Stimulated activated CD8-positive, alpha-beta memory T cell treated with anti-CD3 and anti-CD28 coated beads, Interleukin-15, amount 100 ng/mL, for 4 hours (primary cell): ENCODE measurements around the gene HSD17B14.

ENCODE experiments used
- DNase-seq, 2 donors: peaks; one replicate each; pipeline ENCODE4 v3.0.0-alpha.2; 2020; ENCODE audit warnings: low read depth in 2 of 2

HSD17B14 gene

DNA sequence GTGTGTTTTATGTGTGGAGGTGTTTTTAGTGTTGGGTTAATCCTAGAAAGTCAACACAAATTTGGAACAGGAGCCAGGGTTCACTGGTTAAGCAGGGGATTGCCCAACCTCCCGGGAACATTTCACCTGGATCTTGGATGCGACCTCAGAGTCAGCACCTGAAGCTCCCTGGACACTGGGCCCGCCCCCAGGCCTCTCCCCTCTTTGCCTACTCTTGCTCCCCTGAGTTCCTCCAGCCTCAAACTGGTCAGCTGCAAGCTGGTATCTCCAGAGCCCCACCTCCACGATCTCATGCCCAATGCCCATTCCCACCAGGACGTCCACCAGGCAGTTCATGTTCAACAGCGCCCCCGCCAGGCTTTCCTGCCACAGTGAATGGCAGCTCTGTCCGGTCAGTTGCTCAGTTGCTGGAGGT lies 9.7 kb downstream of the HSD17B14 start:
- DNase-seq = no peak

DNA sequence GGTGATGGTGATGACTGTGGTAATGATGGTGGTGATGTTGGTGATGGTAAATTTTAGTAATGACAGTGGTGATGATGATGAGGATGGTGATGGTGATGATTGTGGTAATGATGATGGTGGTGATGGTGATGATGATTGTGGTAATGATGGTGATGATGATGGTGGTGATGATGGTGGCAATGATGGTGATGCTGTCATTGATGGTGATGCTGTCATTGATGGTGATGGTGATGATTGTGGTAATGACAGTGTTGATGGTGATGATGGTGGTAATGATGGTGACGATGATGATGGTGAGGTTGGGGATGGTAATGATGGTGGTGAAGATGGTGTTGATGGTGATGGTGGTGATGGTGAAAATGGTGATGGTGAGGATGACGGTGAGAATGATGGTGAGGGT lies 13.8 kb downstream of the HSD17B14 start:
- DNase-seq = no peak

DNA sequence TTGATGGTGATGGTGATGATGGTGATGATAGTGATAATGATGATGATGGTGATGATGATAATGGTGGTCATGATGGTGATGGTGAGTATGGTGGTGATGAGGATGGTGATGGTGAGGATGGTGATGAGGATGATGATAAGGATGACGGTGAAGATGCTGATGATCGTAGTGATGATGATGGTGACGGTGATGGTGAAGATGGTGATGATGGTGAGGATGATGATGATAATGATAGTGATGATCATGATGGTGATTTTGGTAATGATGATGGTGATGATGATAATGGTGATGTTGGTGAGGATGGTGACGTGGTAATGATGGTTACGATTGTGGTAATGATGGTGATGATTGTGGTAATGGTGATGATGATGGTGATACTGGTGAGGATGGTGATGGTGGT lies 14.7 kb downstream of the HSD17B14 start:
- DNase-seq = no peak

DNA sequence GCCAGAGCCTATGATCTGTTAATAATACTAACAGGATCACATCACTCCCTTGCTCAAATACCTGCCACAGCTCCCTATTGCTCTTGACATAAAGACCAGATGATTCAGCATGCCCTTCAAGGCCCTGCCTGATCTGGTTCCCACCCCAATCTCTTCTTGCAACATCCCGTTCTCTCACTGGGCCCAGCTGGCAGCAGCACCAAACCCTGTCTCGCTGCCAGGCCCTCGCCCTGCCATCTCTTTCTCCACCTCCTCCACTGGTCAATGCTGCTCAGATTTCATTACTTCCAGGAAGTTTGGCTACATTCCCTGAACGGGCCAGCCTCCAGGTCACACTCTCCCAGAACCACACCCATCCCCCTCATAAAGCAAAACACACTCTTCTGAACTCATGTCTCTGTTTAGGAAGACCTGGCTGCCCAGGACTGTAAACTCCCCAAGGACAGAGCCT lies 16.9 kb downstream of the HSD17B14 start:
- DNase-seq = no peak

DNA sequence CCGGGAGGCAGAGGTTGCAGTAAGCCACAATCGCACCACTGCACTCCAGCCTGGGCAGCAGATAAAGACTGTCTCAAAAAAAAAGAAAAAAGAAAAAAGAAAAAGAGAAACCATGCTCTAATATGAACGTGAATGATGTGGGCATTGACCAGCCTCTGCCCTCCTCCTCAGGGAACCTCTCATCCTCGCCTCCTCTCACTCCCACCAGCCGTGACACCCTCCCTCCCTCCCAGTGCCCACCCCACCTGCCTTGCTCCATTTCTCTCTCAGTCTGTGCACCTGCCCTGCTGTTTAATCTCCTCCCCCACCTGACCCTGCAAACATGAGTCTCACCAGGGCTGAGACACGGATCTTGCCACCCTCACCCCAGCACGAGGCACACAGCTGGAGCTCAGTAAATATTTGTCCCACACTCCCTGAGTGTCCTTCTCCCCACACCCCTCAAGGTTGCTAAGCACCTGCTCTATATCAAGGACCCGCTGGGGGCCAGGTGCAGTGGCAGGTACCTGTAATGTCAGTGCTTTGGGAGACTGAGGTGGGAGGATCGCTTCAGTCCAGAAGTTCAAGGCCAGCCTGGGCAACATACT lies 18.0 kb downstream of the HSD17B14 start:
- no peak for DNase-seq

DNA sequence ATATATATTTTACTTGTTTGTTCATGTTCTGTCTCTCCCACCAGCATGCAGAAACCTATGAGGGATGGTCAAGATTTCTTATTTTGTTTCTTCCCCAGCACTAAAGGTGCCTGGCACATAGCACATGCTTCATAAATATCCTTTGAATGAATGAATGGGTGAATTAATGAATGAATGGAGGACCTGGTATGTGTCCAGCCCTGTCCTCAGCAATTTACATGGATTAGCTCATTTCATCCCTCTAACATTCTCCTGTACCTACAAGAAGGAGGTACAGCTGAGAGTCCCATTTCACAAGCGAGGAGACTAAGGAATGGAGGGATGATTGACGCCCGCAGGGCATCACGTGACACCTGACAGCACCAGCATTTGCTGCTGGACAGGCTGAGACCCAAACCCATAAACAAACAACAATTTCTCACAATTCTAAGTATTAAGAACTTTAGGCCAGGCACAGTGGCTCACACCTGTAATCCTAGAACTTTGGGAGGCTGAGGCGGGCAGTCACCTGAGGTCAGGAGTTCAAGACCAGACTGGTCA lies 18.6 kb downstream of the HSD17B14 start:
- DNase-seq = no peak

DNA sequence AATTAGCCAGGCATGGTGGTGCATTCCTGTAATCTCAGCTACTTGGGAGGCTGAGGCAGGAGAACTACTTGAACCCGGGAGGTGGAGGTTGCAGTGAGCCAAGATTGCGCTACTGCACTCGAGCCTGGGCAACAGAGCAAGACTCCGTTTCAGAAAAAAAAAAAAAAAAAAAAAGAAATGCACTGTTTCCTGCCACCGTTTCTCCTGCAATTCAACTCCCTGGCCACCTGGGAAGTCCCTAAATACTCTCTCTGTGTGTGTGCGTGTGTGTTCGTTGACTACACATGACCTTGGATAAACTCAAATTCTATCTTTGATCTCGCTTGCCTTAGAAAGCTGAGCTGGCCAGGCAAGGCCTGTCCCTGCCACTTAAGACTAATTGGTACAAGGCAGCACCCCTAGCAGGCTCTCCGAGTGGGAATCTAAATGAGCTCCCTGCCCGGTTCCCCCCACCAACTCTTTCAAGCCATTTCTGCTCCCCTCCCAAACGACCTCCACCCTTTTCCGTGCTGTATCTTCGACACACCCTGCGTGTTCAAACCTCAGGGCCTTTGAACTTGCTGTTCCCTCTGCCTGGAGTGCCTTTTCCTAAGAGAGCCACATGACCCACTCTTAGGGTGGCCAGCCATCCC lies 20.3 kb downstream of the HSD17B14 start:
- DNase-seq = no peak

DNA sequence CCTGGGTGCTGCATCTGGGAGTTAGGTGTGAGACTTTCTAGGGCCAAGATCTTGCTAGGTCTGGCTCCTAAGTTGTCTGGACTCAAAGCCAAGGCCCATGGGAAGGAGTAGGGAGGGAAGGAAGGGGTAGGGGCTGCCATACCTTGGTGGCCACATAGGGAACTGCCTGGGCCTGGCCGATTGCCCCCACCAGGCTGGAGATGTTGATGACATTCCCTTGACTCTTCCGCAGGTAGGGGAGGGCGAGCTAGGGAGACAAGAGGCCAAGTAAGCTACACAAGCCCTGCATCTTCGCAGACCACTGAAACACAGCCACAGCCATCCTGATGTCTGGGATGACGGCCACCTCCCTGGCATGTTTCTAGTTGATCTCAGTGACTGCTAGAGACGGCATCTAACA lies 21.4 kb downstream of the HSD17B14 start:
- no peak for DNase-seq

DNA sequence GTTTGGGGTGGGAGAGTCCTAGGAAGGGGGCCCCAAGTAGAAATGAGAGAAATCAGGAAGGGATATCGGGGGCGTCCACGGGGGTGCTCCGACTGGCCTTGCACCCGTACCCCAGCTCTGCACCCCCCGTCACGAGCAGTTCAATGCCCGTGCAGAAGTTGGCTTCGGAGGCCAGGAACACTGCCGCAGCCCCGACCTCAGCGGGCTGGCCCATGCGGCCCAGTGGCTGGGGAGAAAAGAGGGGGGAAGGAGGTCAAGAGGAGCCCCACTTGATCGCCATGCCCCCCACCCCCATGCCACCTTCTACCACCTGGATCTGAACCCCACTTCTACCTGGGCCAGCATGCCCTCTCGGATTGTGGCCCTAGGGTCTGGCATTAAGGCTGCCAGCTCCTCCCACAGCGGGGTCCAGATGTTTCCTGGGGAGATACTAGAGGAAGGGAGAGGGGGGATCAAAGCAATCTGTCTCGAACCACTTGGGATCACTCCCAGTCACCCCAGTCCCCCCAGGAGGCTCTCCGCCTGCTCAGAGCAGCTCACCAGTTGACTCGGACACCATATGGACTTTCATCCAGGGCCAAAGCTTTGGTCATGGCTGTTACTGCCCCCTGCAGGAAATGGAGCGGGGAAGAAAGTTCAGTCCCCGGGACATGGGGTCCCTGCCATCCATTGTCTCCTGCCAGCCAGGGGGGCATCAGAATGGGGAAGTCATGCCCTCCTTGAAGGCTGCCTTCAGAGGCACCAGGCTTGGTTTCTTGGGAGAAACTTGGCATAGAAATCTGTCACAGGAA lies 23.0 kb downstream of the HSD17B14 start:
- no peak for DNase-seq

DNA sequence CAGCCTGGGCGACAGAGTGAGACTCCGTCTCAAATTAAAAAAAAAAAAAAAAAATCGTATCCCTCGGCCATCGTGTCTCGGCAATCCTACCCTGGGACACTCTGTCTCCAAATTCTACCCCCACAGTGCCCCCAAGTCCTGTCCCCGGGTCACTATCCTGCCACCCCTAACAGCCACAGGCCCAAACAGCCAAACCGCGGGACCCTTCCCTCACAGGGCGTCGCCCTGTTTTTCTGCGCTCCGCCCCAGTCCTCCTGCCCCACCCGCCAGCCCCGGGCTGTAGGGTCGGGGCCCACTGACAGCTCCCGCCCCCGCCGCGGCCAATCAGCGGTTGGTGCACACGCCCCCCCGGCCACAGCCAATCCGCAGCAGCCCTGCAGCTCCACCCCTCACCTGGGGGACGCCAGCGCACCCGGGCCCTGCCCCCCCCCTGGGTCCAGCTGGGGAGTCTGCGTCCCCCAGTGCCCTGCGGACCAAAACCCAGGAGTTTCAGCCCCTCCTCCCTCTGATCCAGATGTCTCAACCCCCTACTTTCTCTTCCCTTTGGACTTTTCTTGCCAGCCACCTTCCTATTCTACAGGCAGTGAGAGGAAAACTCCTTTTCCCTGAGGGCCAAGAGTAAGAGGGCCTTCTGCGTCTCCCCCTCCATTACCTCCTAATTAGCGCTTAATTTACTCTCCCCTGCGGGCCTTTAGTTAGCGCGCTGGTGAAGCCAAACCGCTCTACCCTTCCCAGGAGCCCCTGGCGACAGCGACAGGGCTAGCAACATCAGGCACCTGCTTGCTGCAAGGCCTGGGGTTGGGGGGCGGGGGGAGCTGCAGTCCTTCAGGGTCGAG lies 24.0 kb downstream of the HSD17B14 start:
- peak; percentile 17 to 26 for DNase-seq

DNA sequence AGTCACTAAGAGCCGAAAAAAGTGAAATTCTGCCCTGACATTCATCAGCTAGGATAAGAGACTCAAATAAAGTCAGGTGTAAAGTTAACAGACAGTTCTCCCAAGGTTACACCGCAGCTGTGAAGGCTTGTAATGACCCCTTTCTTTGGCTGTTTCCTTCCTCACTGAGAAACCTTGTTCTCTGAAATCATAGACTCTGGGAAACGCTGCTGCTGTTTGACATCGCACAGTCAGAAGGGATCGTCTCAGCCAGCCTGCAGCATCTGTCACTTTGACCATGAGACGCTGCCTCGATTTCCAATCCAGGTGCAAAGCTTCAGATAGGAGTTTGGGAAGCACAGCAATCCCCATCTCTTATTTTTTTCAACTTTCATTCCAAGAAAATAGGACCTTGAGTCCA lies 26.1 kb downstream of the HSD17B14 start:
- DNase-seq = no peak

DNA sequence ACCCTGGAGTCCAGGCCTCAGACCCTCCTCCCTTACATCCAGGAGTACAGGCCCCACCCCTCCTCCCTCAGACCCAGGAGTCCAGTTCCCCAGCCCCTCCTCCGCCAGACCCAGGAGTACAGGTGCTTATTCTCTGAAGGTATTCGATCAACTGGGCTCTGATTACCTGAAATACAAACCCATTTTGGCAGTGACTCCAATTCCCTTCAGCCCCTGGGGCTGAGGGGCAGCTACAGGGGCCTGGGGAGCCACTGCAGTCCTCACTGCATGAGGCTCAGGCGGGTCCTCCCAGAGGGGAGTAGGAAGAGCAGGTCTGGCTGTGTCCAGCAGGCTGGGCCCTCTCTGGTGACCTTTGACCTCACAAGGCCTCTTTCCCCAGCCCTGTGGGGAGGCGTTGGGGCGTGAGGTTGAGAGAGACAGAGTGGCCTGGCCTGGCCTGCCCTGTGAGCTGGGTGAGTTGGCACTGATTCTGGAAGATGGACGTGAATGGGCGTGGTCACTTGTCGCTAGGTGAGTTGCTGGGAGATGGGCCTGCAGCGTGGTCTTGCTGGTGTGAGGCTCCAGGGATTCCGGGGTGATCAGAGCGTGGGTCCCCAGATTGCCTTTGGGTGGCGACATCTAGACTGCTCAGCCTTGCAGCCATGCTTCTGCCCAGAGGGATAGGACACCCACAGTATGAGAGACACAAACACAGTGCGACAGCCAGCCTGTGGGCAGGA lies 28.5 kb downstream of the HSD17B14 start:
- DNase-seq = no peak

DNA sequence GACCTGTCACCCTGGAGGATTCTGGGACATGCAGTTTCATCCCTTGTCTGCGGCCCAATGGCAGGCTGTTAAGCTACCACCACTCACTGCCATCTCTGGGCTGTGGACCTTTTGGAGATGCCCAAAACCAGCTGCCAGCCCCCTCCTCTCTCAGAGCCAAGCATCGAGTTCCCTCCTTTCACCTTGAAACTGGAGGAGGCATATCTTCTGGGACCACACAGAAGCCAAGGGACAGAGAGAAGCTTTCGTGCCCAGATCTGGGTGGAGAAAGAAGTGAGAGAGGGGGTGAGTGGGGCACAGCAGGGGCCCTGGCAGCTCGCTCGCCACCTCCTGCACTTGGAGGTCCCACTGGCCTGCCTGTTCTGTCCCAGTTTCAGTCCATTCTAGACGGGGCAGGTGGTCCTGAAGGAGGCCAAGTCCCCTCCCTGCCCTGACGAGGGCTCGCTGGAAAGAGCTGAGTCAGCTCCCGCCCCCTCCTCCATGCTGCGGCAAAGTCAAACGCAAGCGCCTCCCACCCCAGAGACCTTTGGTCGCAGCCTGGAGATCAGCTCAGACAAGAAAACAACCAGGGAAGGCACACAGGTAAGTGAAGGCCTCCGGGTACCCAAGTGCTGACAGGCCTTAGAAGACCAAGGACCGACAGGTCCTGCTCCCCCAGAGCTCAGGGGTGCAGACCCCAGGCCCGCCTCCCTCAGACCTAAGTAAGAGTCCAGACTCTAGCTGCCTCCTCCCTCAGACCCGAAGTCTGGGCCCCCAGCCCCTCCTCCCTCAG lies 29.3 kb downstream of the HSD17B14 start:
- no peak for DNase-seq

DNA sequence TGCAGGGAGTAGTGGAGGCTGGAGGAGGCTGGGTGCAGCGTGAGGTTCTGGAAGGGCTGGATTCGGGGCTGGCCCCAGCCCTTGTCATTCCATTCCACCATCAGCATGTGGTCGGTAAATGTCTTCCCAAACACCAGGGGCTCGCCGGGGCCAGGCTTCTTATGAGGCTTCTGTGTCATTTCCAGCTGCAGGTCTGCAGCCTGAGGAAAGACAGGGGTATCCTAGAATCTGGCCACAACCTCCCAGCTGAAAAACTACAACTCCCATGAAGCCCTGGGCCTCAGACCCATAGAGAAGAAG lies 29.8 kb downstream of the HSD17B14 start:
- no peak for DNase-seq

DNA sequence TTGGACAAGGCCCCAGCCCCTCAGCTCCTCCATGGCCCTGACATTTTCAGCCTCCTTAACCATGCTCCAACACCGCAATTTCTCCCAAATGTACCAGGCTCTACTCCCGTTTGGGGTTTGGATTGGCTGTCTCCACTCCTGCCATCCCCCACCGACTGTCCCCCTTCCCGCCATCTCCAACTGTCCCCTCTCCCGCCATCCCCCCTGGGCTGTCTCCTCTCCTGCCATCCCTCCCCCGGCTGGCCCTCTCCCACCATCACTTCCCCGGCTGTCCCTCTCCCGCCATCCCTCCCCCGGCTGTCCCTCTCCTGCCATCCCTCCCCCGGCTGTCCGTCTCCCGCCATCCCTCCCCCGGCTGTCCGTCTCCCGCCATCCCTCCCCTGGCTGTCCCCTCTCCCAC lies 30.8 kb downstream of the HSD17B14 start:
- no peak for DNase-seq

DNA sequence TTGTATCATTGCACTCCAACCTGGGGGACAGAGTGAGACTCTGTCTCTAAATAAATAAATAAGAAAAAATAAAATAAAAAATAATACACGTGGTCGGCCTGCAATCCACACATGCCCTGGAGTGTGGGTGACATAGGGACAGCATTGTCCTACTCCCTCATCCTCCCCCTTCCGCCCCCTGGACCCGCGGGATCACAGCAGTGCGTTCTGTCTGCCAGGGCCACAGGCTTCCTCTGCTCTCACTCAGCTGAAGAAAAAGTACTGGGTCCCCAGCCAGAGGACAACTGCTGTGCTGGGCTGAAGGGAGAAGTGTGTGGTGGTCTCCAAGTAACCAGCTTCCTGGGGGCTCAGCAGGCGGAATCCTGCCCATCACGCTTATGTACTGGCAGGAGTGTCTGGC lies 31.8 kb downstream of the HSD17B14 start:
- no peak for DNase-seq

DNA sequence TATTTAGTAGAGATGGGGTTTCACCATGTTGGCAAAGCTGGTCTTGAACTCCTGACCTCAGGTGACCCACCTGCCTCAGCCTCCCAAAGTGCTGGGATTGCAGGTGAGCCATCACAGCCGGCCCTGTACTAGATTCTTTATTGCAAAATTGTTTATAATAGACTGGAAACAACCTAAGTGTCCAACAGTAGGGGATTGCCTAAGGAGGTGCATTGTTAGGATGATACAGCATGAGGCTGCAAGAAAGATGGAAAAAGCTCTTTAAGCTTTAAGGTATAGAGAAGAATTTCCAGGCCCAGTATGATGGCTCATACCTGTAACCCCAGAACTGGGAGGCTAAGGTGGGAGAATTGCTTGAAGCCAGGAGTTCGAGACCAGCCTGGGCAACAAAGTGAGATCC lies 33.7 kb downstream of the HSD17B14 start:
- no peak for DNase-seq

DNA sequence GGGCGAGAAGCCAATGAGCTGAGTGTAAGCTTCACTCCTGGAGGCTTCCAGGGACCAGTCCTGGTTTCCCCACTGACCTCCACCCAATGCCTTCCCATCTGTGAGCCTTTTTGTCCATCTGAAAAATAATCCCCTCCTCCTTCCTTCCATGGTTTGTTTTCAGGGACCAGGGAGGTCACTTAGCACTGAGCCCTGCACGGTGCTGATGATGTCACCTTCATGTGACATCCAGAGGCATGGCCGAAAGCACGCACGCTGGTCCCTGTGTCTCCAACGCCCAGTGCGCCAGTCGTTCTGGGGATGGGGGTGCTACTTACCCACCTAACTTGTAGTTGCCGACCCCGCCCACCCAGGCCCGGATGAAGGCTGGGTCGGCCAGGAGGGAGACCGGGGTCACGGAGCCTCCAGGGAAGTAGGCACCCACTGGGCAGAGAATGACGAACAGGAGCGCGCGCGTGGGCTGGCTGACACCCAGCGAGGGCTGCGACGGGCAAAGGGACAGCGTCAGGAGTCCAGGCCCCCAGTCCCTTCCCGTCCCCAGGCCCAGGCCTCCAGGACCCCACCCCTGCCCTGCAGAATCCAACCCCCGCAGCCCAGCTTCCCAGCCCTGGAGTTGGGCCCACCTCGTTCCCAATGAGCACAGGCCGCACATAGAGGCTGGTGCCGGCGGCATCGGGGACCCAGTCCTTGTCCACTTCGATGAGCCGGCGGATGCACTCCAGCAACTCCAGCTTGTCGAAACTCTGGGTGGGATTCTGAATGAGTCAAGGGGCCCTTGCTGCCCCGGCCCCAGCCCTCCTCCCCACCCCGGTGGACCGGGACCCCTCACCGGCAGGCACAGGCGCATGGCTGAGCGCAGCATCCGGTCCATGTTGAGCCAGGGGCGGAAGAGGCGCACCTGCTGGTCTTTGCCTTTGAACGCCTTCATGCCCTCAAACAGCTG lies 36.7 kb downstream of the HSD17B14 start:
- no peak for DNase-seq

DNA sequence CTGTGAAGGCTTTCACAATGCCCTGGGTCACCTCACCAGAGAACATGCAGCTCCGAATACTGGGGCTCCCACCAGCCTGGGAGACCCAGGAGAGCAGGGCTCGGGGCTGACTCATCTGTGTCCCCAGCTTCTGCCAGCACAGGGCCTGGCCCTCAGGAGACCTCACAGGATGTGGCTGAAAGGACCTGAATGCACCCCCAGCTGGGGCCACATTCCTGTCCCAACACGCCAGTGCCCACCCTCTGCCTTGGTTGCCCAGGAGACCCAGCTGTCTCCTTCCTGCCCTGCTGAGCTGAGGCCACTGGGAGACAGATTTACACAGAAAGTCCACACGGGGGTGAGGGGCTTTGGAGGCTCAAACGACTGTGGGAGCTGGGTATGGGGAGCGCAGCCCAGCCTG lies 37.4 kb downstream of the HSD17B14 start:
- DNase-seq = no peak

DNA sequence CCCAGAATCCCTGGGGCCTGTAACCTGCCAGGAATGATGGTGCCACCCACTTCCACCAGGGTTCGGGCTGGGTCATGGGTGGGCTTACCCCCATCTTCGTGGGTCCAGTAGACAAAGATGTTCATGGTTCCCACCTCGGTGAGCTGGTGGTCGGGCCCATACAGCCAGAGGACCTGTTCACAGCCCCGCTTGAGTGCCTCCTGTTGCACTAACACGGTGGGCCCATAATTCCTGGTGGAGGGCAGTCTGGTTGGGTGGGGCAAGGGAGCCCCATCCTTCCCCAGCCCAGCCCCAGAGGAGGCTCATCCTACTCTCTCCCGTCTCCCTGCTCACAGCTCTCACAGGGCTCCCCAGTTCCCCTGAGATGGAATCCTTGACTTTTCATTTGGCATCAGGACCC lies 39.2 kb downstream of the HSD17B14 start:
- DNase-seq = no peak
